NAMALWA (cell line): ENCODE results near the gene XPR1.

Experiments used
- DNase-seq: peaks from one replicate; pipeline ENCODE4 v3.0.0-alpha.2; 2015; ENCODE audit warnings: low spot score

Gene XPR1

GRCh38 chr1:180916771-180917170 is 284.9 kb downstream of the XPR1 start:
- DNase-seq, result no peak

DNA sequence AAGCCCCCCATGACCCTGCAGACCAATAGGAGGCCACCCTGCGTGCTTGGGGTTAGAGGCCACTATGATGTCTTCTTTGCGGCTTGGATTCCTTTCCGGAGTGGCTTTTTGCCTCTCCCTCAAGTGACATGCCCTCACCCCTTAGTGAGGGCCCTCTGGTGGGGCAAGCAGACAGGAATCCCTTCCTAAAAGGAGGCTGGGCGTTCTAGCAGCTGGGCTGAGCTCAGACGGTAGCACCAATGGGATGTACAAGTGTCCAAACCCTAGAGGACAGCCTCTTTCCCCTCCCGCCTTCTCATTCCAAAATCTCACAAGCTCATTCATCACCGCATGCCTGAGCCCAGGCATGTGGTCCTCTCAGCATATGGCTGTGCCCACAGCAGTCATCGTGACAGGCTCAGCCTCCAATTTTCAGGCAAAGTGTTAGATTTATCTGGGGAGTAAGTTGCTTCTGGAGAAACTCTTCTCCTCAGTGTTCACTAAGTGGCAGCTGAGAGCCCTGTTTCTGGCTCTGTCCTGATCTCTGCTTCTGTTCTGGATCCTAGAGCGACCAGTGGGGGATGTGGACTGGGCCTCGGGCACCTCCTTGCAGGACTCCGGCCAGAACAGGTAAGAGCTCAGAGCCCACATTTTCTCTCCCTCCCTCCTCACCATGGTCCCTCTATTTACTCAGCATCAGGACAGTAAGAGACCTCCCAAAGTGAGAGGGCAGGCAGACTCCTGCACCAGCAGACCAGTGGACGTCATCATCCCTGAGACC is 285.7 kb downstream of the XPR1 start:
- DNase-seq, result no peak

DNA sequence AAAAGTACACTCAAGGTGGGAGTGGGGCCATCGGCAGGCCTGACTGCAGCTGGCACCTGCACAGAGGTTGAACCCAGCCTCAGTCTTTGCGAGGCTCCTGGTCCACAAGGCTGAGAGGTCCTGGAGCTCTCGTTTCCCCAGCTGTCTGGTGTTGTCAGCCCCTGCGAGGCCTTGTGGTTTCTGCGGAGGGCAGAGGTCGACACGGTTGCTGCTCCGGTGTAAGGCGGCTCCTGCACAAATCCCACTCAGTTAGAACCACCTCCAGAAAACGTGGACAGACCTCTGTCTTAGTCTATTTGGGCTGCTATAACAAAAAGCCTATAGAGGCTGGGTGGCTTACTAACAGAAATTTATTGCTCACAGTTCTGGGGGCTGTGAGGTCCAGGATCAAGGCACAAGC is 286.7 kb downstream of the XPR1 start:
- DNase-seq, result peak; percentile 61

DNA sequence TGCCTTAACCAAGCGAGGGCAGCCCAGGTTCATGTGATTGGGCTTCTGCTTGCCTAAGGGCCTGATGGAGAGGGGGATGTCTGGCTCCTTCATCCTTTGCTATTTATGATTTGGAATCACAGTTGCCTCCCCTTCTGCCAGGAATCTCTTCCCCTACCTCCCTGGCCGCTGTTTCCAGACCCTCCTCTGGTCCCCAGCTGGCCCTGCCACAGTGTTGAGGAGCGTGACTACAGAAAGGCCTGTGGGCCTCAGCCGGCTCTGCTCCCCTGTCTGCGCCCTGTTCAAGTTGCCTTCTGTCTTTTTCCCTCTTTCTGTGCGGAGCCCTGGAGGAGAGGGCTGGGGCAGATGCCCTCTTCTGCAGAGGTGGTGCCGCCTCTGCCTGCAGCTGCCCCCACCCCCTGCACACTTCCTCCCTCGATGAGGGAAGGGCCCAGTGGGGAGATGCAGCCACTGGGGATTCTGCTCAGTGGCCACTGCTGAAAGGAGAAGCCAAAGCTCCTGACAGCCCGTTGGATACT is 287.4 kb downstream of the XPR1 start:
- DNase-seq, result no peak

DNA sequence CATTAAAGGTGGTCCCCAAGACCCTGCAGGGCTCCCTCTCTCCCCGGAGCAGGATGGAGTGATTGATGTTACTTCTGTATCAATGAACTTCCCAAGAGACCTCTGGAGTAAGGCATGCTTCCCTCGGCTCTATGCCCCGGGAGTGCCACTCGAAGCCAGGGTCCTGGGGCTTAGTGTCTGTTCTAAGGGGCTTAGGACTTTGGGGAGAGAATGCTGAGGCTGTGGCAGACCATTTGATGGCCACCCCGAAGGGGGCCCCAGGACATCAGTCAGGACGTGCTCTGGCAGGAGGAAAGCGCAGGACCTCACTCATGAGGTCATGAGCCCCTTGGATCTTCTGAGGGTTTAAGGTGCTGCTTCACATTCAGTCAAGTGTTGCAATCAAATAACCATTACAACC is 288.4 kb downstream of the XPR1 start:
- DNase-seq, result no peak

DNA sequence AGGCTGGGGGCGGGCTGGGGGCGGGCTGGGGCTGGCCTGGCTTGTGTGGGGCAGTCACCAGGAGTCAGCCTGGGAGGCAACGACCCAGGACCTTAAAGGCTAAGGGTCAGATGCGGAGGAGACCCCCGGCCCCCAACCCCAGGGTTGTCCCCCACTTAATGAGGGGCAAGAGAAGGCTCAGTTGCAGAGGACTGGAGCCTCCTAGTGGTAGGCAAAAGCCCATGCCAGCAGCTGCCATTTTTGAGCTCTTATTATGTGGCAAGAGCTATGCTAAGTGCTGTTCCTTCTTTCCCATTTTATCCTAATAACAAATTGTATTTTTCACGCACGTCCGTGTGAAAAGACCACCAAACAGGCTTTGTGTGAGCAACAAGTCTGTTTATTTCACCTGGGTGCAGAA is 288.9 kb downstream of the XPR1 start:
- DNase-seq, result no peak

DNA sequence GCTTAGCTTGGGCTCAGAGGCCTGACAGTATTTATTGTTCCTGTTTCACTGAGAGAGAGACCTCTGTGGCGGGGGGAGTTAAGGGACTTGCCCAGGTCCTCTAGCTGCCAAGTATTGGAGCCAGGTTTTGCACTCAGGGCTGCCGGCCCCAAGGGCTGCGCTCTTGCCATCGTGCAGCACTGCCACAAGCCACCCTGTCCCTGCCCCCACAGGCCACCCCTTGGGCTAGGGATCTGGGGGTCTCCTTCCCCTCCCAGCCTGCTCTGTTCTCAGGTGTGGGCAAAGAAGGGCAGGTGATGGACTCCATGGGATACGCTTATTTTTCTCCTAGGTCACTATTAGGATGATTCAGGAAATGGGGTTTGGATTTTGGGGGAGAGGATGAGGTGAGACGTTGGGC is 289.6 kb downstream of the XPR1 start:
- no peak for DNase-seq

GRCh38 chr1:180921891-180922630 is 290.2 kb downstream of the XPR1 start:
- no peak for DNase-seq

DNA sequence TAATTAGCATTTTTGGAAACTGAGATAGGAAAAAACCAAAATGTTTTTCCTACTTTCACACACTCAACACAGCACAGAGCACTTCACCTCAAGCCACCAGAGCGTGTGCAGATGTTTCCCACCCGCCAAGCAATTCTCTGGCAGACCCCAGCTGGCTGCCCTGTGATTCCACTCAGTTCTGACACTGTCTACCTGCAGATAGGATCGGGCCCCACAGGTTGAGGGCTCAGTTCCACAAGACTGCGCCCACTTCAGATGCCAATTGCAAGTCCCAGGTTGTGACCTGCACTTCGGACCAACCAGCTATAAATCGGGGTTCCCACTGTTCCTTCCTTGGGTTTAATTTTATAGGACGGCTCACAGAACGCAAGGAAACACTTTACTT is 290.8 kb downstream of the XPR1 start:
- DNase-seq, result no peak

DNA sequence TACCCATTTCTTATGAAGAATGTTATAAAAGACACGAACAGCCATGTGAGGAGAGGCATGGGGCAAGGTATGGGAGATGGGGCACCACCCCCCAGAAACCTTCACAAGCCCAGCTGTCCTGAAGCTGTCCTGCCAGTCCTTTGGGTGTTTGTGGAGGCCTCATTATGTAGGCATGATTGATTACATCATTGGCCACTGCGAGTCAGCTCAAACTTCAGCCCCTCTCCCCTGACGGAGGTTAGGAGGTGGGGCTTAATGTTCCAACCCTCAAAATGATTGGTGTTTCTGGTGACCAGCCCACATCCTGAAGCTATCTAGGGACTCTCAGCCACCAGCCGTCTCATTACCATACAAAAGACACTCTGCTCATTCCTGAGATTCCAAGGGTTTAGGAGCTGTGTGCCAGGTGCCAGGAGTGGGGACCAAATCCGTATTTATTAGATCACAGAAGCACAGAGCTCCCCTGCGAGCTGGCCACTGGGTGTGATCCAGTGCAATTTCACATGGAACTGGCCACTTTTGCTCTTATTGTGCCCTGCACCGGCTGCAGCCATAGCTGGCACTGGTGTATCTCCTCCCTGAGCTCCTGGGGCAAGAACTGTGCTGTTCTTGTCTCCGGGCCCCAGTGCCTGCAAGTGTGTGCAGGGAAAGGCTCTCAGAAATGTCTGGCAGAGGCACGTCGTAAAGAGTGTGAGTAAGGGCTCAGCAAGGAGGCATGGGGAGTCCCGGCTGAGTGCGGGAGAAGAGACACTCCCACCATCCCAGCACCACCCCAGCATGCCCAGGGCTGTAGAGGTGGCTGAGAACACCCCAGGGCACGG is 291.4 kb downstream of the XPR1 start:
- DNase-seq, result peak; percentile 48

DNA sequence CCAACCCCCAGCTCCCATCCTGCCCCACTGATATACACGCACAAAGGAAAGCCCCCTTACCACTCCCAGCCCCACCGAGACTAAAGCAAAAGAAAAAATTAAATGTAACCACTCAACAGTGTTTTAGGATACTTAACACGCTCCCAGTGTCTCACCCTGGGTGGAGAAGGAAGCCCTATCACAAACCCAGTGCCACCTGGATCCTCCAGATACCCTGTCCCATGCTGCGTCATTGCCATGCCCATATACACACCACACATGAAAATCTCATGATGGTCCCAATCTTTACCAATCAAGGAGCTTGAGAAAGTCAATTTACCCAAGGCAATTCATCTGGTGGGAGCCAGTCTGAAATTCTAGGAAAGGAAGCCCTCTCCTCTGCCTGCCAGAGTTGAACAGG is 292.1 kb downstream of the XPR1 start:
- DNase-seq, result no peak

GRCh38 chr1:180924939-180925338 is 293.1 kb downstream of the XPR1 start:
- no peak for DNase-seq

- no peak for DNase-seq
Measured at GRCh38 chr1:180925471-180926051, 293.7 kb downstream of the XPR1 start.

- peak; percentile 58 for DNase-seq
Measured at GRCh38 chr1:180926164-180926981, 294.6 kb downstream of the XPR1 start.

DNA sequence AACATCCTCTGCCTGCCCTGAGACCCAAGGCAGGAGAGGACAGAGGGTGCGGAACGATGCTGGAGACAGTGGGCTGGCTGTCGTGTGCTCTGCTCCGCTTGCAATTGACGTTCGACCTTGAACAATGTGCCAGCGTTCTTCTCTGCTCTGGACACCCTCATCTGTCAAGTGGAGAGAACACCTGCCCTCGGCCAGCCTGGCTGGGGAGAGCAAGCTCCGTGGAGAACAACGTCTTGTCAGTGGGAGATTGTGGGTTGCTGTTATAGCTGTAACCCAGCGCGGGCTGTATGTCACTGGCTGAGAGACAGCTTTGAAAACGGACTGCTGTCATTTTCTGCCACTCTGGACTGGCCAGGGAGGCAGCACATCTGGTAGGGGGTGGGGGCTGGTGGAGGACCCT is 295.5 kb downstream of the XPR1 start:
- no peak for DNase-seq

- DNase-seq, result no peak
Measured at GRCh38 chr1:180927841-180928240, 296.0 kb downstream of the XPR1 start.

DNA sequence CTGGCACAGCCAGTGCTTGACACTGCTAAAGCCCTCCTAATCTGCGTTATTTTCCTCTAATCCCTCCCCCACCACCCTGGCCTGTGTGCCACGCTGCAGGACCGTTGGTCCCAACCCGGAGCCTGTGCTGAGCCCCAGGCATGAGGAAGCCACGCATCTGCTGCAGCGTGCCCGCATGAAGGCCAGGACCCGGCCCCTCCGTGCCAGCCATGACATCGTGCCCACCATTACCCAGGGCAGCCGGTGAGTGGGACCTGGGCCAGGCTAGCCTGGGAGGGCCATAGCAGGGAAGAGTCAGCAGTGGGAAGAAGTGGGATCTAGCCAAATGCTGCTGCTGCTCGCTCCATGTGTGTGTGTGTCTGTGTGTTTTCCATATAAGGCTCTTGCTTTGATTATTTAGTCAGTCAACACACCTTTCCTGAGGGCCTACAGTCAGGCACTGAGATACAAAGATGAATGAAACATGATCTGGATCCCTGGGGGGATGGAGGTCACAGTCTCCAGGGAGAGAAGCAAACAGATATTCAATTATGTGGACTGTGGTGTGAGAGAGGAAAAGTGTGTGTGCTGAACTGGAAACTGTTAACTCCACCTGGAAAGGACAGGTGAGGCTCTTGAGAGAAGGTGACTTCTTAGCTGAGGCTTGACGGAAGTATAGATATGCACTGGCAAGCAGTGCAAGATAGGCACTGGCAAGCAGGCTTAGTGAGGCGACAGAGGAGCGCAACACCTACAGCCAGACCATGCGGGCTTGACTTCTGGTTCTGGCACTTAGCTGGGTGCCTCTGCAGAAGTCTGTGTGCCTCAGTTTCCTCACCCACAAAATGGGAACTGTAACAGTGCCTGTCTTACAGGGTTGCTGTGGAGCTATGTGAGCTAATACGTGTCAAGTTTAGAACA is 296.8 kb downstream of the XPR1 start:
- DNase-seq, result no peak

GRCh38 chr1:180929389-180929788 is 297.6 kb downstream of the XPR1 start:
- no peak for DNase-seq

- DNase-seq, result peak; percentile 52
Measured at GRCh38 chr1:180930687-180931086, 298.9 kb downstream of the XPR1 start.

GRCh38 chr1:180931529-180931928 is 299.7 kb downstream of the XPR1 start:
- no peak for DNase-seq
